GM19328 (cell line): Measurements from ENCODE around the gene IL6.
"Not testable (repeated sequence)": the region's sequence is repeated elsewhere in the genome, so short reads cannot be mapped to it uniquely, and the experiment has no call there.

Experiments used
- ATAC-seq: cut with Tn5 transposase; IDR thresholded peaks from one replicate; pipeline ENCODE4 v1.9.1; 2021; ENCODE audit warnings: mild to moderate bottlenecking, moderate library complexity; ENCODE audit not compliant: unreplicated experiment

The IL6 gene

GRCh38 chr7:22703978-22704610 lies 22.9 kb upstream of the IL6 start:
- ATAC-seq = not testable (repeated sequence)

GRCh38 chr7:22704722-22705121 lies 22.3 kb upstream of the IL6 start:
- ATAC-seq = not testable (repeated sequence)

- not testable (repeated sequence) for ATAC-seq
Measured at GRCh38 chr7:22705874-22706273, 21.1 kb upstream of the IL6 start.

GRCh38 chr7:22707026-22707691 lies 19.8 kb upstream of the IL6 start:
- not testable (repeated sequence) for ATAC-seq

- ATAC-seq = not testable (repeated sequence)
Measured at GRCh38 chr7:22708214-22708613, 18.8 kb upstream of the IL6 start.

- ATAC-seq = not testable (repeated sequence)
Measured at GRCh38 chr7:22708677-22709061, 18.3 kb upstream of the IL6 start.

GRCh38 chr7:22709062-22709829 lies 17.8 kb upstream of the IL6 start:
- ATAC-seq = not testable (repeated sequence)

GRCh38 chr7:22709857-22710256 lies 17.1 kb upstream of the IL6 start:
- ATAC-seq = no peak

GRCh38 chr7:22712999-22713398 lies 14.0 kb upstream of the IL6 start:
- no peak for ATAC-seq

GRCh38 chr7:22713463-22713862 lies 13.5 kb upstream of the IL6 start:
- no peak for ATAC-seq

- ATAC-seq = no peak
Measured at GRCh38 chr7:22715969-22716368, 11.0 kb upstream of the IL6 start.

GRCh38 chr7:22717760-22718159 lies 9.2 kb upstream of the IL6 start:
- no peak for ATAC-seq

- ATAC-seq = no peak
Measured at GRCh38 chr7:22718200-22718711, 8.7 kb upstream of the IL6 start.

GRCh38 chr7:22718911-22719420 lies 8.0 kb upstream of the IL6 start:
- no peak for ATAC-seq

GRCh38 chr7:22720791-22721786 lies 5.9 kb upstream of the IL6 start:
- ATAC-seq = no peak

- ATAC-seq = no peak
Measured at GRCh38 chr7:22722536-22723180, 4.3 kb upstream of the IL6 start.

- ATAC-seq = no peak
Measured at GRCh38 chr7:22723181-22723601, 3.8 kb upstream of the IL6 start.

GRCh38 chr7:22723637-22724036 lies 3.4 kb upstream of the IL6 start:
- no peak for ATAC-seq

GRCh38 chr7:22724861-22725260 lies 2.1 kb upstream of the IL6 start:
- no peak for ATAC-seq

GRCh38 chr7:22725585-22725984 lies 1.4 kb upstream of the IL6 start:
- ATAC-seq = no peak
